Inflammatory macrophage (primary cell): ENCODE data around the gene ANKRD61.
"Not testable (repeated sequence)": the region's sequence is repeated elsewhere in the genome, so short reads cannot be mapped to it uniquely, and the experiment has no call there.

Experiments
- DNase-seq, 2 donors: peaks; one replicate each; pipeline ENCODE4 v3.0.0-alpha.2; 2020 to 2022
- total RNA-seq, 18 experiments: gene quantifications; one replicate each; lab custom pipeline; 2026; ENCODE audit warnings: mixed read lengths in 6 of 18, inconsistent platforms in 2 of 18; lab: John Stamatoyannopoulos, UW

The ANKRD61 gene
- total RNA-seq: 0 to 0.43 (median 0.10) reads per million in 18 experiments

DNA sequence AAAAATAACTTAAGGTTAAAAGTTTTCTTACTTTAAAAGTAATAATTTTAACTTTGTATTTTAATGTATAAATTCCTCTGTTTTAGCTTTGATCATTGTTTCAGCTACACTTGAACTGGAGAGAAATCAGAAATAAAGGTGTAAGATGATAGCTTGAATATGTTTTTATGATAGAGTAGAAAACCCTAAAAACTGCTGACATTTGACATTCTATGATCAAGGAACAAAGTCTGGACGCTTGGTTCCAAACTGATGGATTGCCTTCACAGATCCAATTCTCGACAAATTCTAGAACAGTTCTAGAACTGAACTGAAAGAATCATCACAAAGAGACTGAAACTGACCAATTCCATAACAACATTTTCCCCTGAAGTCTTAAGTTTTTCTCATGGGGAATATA is at the start of gene ANKRD61:
TSS of gene ANKRD61 (plus strand) at position 389 of the 400 bp plus-strand sequence. CDS start at position 389, 0 bp downstream.
- DNase-seq: no peak

DNA sequence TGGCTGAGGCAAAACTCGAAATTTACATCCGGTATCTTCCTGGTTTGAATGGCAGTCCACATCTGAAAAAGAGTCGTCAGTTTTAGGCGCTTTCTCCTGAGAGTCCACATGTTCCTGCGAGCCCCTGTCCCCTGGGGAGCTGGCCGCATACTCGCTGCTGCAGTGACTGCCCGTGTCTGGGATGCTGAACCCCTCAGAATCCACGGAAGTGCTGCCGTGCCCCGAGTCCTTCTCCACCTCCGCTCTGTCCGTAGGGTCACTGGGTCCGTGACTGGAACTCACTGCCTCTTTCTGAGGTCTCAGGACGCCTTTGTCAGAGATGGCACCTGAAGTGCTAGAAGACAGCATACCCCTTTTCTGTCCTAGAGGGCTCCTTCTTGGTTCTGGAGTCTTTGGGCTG is 44.1 kb upstream of the ANKRD61 start:
- DNase-seq: not testable (repeated sequence)

DNA sequence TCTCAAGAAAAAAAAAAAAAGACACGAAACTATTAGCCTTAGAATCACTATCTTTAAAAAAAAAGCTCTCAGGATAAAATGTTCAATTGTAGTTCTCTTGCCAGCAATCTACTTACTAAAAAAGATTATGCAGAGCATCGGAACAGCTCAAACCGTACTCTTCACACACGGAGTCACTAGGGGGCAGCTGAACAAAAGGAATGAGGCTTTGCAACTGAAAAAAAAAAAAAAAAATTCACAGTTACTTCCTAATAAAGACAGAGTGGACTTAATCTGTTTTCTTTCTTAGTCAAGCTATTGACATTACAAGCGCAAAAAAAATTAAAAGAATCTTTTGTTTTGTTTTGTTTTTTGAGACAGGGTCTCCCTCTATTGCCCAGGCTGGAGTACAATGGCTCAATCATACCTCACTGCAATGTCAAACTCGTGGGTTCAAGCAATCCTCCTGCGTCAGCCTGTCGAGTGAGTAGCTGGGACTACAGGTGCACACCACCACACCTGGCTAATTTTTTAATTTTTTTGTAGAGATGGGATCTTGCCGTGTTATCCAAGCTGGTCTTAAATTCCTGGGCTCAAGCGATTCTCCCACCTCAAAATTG is 33.9 kb upstream of the ANKRD61 start:
- DNase-seq: peak; percentile 67 to 80

- DNase-seq: no peak
Observed at GRCh38 chr7:6007386-6007785, 23.8 kb upstream of the ANKRD61 start.

GRCh38 chr7:6007835-6008590 is 23.2 kb upstream of the ANKRD61 start:
- not testable (repeated sequence) for DNase-seq

- DNase-seq: peak; percentile 99
Observed at GRCh38 chr7:6008668-6009611, 22.2 kb upstream of the ANKRD61 start, which contains the start of the genes AIMP2 and PMS2. TSS of gene AIMP2 (plus strand) at chr7:6009272. CDS start at chr7:6009364, 92 bp downstream. TSS of gene PMS2 (minus strand) at chr7:6009049. CDS start at chr7:6009019, 30 bp downstream.

GRCh38 chr7:6010370-6010769 is 20.8 kb upstream of the ANKRD61 start:
- not testable (repeated sequence) for DNase-seq

DNA sequence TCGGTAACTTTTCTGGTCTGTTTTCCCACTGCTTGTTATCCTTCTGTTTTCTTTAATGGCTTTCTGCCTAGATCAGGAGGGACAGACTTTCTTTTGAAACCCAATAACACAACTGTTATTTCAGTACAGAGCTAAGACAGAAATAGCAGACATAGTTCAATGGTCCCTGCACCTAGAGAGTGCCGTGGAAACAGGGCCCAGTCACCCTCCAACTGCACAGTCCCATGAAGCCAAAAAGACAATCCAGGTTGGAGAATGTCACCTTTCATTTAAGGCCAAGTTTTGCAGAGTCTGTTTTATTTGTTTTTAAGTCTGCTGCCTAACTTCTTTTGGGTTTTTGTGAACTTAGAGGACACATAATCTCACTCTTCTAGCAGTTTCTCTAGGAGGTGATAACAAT is 19.6 kb upstream of the ANKRD61 start:
- no peak for DNase-seq

DNA sequence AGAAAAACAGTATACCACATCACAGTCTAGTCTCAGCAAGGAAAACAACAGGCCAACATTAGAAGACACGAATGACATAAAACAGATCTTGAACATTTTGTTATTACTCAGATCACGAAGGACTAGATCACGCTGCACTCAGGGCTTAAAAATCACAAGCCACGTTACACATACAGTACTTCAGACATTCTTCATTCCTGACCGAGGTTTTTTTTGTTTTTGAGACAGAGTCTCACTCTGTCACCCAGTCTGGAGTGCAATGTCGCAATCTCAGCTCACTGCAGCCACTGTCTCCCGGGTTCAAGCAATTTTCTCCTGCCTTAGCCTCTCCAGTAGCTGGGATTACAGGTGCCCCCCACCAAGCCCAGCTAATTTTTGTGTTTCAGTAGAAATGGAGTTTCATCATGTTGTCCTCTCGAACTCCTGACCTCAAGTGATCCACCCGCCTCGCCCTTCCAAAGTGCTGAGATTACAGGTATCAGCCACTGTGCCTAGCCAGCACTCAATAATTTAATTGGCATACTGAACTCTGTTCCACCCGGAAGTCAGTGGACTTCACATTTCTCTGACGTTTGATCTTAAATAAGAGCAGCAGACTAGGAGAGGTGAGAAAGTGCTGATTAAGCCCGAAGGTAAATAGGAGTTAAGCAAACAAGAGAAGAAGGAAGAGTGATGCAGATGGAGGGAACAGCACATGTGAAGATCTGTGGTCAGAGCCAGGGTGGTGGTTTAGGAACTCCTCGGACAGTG is 18.6 kb upstream of the ANKRD61 start:
- DNase-seq: no peak

DNA sequence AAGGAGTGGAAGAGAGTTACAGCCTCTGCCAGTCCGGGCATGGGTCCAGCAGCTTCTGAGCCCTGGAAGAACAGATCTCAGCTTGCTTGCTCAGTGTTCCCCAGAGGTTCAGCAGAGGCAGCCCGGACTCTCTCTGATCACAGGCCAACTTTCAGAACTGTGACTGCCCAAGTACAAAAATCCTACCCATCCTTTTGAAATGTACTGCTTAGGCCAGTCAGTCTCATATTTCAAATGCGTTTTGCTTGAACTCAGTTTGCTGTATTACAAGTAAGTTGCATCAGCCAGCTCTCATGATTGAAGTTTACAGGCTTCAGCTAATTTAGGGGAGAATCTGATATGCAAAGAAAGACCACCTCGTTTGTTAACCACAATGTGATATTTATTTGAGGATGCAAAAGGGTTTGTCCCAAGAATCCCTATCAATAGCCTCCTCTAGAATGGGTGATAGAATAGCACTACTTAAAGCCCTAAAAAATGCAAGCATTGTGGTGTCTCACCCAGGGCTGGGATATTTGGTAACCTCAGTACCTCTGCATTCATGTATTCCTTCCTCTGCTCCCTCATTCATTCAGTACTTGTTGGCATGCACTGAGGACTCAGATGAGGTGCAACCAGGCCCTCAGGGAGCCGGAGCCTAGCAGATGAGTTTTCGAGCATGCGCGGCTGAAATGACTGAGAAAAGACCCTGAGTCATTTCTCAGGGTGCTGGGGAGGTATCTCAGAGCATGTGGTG is 15.1 kb upstream of the ANKRD61 start:
- no peak for DNase-seq

DNA sequence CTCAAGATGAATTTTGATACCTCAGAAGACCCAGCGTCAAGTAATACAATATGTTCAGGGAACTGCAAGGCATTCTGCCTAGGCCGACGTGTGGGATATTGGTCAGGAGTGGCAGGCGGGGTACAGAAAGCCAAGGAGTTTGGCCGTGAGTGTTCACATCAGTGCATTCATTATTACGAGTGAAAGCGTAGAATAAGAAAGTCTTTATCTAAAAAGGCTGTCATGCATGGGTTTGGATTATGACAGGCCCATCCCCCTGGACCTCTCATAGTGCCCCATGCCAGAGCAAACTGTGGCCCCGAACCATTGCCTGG is 14.6 kb upstream of the ANKRD61 start:
- no peak for DNase-seq

- DNase-seq: no peak
Observed at GRCh38 chr7:6020371-6021286, 10.5 kb upstream of the ANKRD61 start.

DNA sequence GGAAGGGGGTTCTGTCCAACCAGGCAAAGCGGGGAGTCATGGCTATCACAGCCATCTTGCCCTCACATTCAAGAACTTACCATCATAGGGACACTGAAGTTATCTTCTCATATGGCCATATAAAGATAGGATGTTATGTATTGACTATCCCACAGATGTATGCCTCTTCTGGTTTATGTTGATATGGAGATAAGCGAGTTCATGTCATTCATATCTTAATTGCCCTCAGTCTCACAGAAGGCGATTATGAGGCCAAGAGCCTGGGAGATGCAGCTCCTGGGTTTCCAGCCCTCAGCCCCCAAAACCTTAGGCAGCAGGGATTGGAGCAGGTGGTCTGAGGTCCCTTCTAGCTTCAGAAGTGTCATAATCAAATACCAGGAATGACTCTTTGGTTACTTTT is 8.5 kb upstream of the ANKRD61 start:
- no peak for DNase-seq

DNA sequence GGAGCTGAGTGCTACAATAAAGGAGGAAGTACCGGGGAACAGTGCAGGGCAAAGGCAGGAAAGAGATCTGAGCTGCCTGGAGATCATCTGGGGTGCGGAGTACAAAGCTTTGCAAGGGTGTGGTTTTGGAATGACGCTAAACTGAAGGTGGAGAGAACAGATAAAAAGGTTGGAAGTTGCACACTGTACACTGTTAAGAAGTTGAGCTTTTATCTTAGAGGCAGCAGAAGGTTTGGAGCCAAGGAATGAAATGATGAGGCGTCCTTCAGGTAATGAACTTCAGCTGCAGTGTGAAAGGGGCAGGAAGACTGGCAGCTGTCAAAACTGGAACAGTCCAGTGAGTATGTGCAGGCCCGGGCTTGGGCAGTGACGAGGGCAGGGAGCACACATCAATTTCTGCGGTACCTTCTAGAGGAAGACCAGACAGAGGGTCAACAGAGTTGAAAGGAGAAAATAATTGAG is 7.2 kb upstream of the ANKRD61 start:
- DNase-seq: peak; percentile 7 to 12

GRCh38 chr7:6026011-6026819 is 5.0 kb upstream of the ANKRD61 start:
- peak; percentile 86 to 92 for DNase-seq

GRCh38 chr7:6026820-6027311 is 4.3 kb upstream of the ANKRD61 start:
- peak; percentile 94 to 95 for DNase-seq

- DNase-seq: no peak
Observed at GRCh38 chr7:6027806-6028365, 3.3 kb upstream of the ANKRD61 start.

- DNase-seq: no peak
Observed at GRCh38 chr7:6028563-6028962, 2.6 kb upstream of the ANKRD61 start.

- no peak for DNase-seq
Observed at GRCh38 chr7:6031567-6031966, 391 bp downstream of the ANKRD61 start.
